GM19193 (cell line): Measurements from ENCODE around the gene ZBTB47.

Experiments
- POLR2A ChIP-seq: IDR thresholded peaks from 4 replicates; pipeline ENCODE4 v1.6.1; 2011; ENCODE audit not compliant: insufficient read depth, insufficient read length; ENCODE audit errors: extremely low read depth

Gene ZBTB47

DNA sequence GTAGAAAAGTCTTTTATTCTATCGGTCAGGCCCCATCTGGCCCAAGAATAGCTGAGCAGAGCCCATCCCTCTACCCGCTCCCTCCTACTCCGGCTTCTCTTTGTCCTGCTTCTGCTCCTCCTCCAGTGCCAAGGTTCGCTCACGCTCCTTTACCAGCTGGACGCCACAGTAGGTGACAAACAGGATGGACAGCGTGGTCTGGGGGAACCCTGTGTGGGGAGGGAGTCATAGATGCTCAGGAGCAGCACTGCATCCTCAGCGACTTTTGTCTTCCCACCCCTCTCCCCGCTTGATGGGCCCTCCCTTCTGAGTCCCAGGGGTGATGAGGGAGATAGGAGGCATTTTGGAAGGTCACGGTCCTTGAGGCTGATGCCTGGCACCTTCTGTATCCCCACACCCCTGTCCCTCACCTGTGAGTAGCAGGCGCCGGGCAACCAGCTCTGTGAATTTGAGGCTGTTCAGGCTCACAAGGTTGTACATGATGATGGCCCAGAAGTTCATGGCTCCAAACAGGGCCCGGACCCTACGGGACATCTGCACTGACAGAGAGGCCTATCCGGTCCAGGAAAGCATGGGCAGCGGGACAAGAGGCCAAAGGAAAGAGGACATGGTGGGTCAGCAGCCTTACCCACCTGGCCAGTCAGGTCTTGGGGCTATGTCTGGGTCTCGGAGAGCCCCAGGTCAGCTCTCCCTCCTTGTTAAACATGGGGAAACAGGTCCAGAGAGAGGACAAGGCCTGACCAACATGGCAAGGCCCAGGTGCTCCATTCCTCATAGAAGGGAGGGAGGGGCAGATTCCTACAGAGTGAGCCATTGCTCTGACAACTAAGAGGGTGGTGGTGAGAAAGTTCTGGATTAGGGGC lies 39.4 kb downstream of the ZBTB47 start:
- no peak for TF ChIP-seq POLR2A

DNA sequence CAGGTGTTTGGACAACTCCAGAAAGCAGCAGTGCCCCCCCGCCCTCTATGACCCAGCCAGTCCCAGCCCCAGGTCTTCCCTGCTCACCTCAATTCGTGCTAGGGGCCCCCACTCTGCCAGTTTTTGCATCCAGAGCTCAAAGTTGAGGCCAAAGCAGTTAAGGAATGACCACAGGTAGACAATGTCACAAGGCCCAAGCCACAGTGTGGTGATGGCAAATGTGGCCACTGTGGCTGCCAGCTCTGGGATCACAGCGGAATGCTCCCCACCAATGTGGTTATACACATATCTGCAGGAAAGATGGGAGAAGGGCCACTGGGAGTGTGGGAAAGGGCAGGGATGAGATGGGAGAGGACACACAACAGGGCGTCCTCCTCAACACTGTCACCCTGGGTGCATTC lies 40.0 kb downstream of the ZBTB47 start:
- TF ChIP-seq POLR2A: no peak

- TF ChIP-seq POLR2A: no peak
These were observed 40.9 kb downstream of the ZBTB47 start for GRCh38 chr3:42694366-42694765.

DNA sequence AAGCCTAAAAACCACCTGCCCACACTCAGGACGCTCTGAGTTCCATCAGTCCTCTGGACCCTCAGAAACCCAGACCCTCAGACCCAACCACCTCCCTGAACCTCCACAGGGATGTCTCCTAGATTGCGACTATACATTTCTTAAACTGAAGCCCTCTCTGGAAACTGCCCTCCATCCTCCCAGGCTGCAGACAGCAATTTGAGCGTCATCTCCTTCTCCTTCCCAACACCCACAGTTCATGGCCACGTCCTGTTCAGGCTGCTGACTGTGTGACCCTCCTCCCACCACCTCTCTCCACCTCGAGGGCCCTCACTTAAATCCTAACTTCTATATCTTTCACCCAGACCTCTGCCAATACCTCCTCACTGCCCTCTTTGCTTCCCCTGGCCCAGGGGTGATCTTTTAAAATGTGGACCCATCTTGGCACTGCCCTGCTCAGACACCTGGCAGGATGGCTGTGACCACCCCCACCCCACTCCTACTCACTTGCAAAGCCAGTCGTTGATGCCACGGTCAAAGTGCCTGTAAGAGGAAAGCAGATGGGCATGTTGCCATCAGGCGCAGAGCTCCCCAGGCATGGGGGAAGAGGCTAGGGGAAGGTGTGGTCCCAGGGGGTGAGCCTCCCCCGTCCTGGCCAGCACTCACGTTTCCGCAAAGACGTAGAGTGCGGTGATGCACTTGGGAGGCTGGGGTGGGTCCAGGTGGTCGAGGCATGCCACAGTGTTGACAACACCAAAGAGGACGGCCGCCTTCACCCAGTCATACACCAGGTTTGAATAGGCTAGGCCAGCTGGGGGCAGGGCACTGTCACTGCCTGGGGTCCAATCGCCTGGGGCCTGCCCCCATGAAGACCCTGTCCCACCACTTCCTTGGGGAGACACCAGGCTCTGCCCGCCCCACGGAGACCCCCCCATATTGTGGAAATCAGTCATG lies 43.1 kb downstream of the ZBTB47 start:
- no peak for TF ChIP-seq POLR2A

DNA sequence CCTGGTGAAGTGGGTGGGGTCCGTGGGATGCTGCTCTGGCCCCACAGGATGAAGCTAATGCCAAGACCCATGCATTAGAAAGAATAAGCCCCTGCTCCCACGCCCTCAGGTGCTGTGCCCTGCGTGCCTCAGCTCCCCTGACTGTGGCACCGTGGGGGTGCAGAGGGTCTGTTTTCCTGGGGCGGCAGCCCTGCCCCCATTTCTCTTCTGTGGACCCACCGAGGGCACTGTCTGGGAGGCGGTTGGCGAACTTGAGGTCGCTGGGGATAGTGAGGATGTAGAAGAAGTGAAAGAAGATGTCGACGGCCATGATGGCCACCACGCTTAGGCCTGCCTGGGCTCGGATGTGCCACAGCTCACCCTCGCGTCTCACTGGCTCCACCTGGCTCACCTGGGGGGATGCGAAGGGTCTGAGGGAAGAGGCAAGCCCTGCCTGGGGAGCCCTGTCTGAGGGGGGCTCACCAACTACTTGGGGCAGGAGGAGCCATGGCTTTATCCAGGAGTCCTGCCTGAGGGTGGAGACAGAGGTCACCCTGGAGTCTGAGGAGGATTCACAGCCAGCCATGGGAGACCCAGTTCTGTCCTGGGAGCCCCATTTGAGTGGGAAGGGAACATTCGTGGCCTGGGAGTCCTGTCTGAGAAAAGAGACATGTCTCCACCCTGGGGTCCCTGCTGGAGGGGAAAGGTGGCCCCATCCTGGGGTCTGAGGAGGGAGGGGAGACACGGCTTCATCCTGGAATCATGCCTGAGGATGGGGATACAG lies 44.0 kb downstream of the ZBTB47 start:
- no peak for TF ChIP-seq POLR2A

GRCh38 chr3:42698216-42698910 lies 44.9 kb downstream of the ZBTB47 start:
- no peak for TF ChIP-seq POLR2A

- TF ChIP-seq POLR2A: no peak
These were observed 45.4 kb downstream of the ZBTB47 start for GRCh38 chr3:42698911-42699230.

DNA sequence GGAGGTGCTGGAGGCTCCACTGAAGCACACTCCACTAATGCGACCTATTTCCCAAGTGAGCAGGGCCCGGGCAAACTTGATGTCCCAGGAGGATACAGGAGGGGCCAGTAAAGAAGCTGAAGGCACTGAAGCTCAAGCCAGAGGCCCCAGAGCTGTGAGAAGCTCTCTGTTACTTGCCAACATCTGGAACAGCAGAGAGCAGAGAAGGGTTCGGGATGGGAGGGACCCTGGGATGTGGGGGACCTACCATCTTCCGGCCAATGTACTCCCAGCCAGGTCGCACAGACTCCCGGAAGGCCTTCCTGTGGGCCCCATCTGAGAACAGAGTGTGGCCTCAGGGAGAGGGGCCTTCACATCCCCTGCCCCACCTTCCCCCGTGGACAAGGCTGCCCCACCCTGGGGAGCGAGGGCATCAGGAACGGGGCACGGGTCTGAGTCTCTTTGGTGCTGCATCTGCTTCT lies 46.0 kb downstream of the ZBTB47 start:
- no peak for TF ChIP-seq POLR2A

GRCh38 chr3:42700366-42701288 lies 47.1 kb downstream of the ZBTB47 start:
- TF ChIP-seq POLR2A: no peak

DNA sequence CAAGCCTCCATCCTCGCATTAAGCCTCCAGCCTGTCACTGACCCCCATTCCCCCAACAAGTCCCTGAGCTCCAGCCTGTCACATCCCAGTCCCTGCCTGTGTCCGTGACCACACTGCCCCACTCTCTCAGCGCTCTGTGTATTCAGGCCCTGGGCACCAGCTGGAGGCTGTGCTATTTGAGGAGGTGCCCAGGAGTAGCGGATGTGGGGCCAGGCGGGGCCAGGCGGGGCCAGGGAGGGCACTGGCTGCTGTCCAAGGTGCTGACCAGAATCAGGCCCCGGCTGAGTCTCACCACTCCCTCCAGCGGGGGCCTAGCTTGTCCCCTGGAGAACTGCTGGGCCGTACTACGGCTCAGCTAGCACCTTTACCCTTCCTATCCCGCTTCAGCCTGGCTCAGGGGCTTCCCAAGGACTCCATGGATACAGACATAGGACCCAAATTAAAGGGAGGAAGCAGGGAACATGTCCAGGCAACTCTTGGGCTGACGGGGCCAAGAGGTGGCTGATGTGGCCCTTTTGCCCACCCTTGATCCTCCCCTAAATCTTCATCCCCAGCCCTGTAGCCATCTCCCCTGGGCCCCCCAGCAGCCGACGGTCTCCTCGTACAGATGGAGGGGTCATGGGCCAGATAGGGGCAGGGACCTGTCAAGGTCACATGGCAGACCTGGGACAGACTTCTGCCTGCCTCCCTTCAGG lies 48.0 kb downstream of the ZBTB47 start:
- TF ChIP-seq POLR2A: no peak

GRCh38 chr3:42702066-42702951 lies 48.8 kb downstream of the ZBTB47 start, which contains the start of gene HHATL:
Gene HHATL, minus strand, starts transcription at chr3:42702798. Its CDS starts 1,972 bp downstream, at chr3:42700826.
- TF ChIP-seq POLR2A: no peak

DNA sequence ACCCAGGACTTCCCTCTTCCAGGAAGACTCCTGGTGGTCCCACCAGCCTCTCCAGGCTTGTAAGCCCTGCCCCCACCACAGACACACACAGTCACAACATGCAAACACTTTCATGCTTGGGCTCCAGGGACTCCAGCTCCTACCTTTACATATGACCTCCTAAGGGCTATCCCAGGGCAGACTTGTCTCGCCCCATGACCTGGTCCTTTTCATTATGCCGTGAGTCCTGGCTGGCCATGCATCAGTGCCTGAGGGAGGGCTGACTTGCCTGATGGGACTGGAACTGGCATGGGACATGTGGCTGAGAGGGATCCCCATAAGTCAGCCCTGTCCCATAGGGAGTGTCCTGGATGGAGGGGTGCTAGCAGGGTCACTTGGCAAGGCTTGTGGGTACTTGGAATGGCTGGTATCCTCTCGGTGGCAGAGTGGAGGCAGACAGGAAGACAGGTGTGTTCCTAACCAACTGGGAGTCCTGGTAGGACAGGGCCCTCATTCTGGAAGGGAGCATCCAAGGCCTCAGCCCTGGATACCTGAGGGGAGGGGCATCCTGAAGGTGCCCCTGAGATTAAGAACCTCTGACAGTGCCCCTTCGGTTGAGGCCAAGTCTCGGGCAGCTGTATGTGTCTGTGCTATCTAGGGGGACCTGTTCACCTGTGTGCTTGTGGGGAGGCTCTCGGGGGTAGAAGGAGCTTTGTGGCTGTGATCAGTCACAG lies 49.6 kb downstream of the ZBTB47 start:
- TF ChIP-seq POLR2A: no peak

- no peak for TF ChIP-seq POLR2A
These were observed 50.2 kb downstream of the ZBTB47 start for GRCh38 chr3:42703695-42704025.
